BLaER1 (cell line): ENCODE results near the gene KMT2B.
"Not testable (repeated sequence)": the region's sequence is repeated elsewhere in the genome, so short reads cannot be mapped to it uniquely, and the experiment has no call there.

Experiments used
- H3K27ac ChIP-seq: shearing (Covaris generic); formaldehyde crosslinking; 2 replicates; pipeline ENCODE4 v1.8.1; 2022
- H3K27me3 ChIP-seq: shearing (Covaris generic); formaldehyde crosslinking; 2 replicates; pipeline ENCODE4 v1.8.1; 2022
- H3K36me3 ChIP-seq: shearing (Covaris generic); formaldehyde crosslinking; 2 replicates; pipeline ENCODE4 v1.8.1; 2022
- H3K4me1 ChIP-seq: shearing (Covaris generic); formaldehyde crosslinking; 2 replicates; pipeline ENCODE4 v1.8.1; 2022
- H3K4me2 ChIP-seq: shearing (Covaris generic); formaldehyde crosslinking; 2 replicates; pipeline ENCODE4 v1.8.1; 2022
- H3K4me3 ChIP-seq: shearing (Covaris generic); formaldehyde crosslinking; 2 replicates; pipeline ENCODE4 v1.8.1; 2022
- H3K9ac ChIP-seq: shearing (Covaris generic); formaldehyde crosslinking; 2 replicates; pipeline ENCODE4 v1.8.1; 2022
- H3K9me3 ChIP-seq: shearing (Covaris generic); formaldehyde crosslinking; 2 replicates; pipeline ENCODE4 v1.8.1; 2022
- H4K20me1 ChIP-seq: shearing (Covaris generic); formaldehyde crosslinking; 2 replicates; pipeline ENCODE4 v1.8.1; 2022
- Cebpa-rat ChIP-seq: shearing (Covaris generic); IDR thresholded peaks from 2 replicates; pipeline ENCODE4 v1.8.1; 2022

Gene KMT2B, protein sequence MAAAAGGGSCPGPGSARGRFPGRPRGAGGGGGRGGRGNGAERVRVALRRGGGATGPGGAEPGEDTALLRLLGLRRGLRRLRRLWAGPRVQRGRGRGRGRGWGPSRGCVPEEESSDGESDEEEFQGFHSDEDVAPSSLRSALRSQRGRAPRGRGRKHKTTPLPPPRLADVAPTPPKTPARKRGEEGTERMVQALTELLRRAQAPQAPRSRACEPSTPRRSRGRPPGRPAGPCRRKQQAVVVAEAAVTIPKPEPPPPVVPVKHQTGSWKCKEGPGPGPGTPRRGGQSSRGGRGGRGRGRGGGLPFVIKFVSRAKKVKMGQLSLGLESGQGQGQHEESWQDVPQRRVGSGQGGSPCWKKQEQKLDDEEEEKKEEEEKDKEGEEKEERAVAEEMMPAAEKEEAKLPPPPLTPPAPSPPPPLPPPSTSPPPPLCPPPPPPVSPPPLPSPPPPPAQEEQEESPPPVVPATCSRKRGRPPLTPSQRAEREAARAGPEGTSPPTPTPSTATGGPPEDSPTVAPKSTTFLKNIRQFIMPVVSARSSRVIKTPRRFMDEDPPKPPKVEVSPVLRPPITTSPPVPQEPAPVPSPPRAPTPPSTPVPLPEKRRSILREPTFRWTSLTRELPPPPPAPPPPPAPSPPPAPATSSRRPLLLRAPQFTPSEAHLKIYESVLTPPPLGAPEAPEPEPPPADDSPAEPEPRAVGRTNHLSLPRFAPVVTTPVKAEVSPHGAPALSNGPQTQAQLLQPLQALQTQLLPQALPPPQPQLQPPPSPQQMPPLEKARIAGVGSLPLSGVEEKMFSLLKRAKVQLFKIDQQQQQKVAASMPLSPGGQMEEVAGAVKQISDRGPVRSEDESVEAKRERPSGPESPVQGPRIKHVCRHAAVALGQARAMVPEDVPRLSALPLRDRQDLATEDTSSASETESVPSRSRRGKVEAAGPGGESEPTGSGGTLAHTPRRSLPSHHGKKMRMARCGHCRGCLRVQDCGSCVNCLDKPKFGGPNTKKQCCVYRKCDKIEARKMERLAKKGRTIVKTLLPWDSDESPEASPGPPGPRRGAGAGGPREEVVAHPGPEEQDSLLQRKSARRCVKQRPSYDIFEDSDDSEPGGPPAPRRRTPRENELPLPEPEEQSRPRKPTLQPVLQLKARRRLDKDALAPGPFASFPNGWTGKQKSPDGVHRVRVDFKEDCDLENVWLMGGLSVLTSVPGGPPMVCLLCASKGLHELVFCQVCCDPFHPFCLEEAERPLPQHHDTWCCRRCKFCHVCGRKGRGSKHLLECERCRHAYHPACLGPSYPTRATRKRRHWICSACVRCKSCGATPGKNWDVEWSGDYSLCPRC (N-terminal part only)

GRCh38 chr19:35717665-35718344, at the start of gene KMT2B:
TSS of gene KMT2B (plus strand) at chr19:35718003. CDS start at chr19:35718019, 16 bp downstream.
- Histone ChIP-seq H3K4me2 (peak within 1 kb of the TSS; percentile 97), H3K27me3 (0 out of 2 replicates have a peak, but pooled peaks cover 3% of the 10 kb centered on the region), H4K20me1 (peaks cover 47% of the 10 kb centered on the region), H3K9ac (peak within 1 kb of the TSS; percentile 95), H3K27ac (peak within 1 kb of the TSS; percentile 95), H3K4me3 (peak within 1 kb of the TSS; percentile 76), H3K36me3 (peaks cover 34% of the 10 kb centered on the region), H3K9me3 (no peaks in the 10 kb centered on the region), H3K4me1 (peaks cover 40% of the 10 kb centered on the region)
- no peak for TF ChIP-seq Cebpa-rat

- no peak overlapping the region for H3K4me3 ChIP-seq
- H3K9me3 ChIP-seq = no peaks in the 10 kb centered on the region
- no peak overlapping the region for H3K27ac ChIP-seq
- TF ChIP-seq Cebpa-rat = no peak
- no peak overlapping the region for H3K4me2 ChIP-seq
- H3K27me3 ChIP-seq = peaks cover 25% of the 10 kb centered on the region
- no peaks in the 10 kb centered on the region for H3K36me3 ChIP-seq
- 0 out of 2 replicates have a peak, but pooled peaks cover 5% of the 10 kb centered on the region for H3K4me1 ChIP-seq
- H3K9ac ChIP-seq = no peak overlapping the region
- no peaks in the 10 kb centered on the region for H4K20me1 ChIP-seq
These were observed 48.2 kb upstream of the KMT2B start for GRCh38 chr19:35669566-35669965.

DNA sequence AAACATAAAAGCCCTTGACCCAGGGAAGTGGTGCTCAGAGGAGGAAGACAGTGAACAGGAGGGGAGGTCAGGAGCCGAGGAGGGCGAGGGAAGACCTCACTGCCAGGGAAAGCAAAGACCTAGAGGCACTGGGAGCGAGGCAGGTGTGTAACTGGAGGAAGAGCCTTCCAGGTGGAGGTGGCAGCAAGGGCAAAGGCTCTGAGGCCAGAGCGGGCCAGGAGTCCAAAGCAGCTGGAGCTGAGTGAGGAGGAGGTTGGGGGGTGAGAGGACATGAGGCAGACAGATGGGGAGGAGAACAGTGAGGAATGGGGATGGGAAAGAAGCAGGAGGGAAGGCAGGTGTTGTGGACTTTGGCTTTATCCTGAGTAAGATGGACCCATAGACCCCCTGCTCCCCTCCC, 47.8 kb upstream of the KMT2B start:
- Histone ChIP-seq H3K27ac (no peak overlapping the region), H3K4me2 (no peak overlapping the region), H3K9ac (no peak overlapping the region), H3K9me3 (no peaks in the 10 kb centered on the region), H3K36me3 (no peaks in the 10 kb centered on the region), H3K4me1 (0 out of 2 replicates have a peak, but pooled peaks cover 5% of the 10 kb centered on the region), H3K4me3 (no peak overlapping the region), H3K27me3 (peaks cover 25% of the 10 kb centered on the region), H4K20me1 (no peaks in the 10 kb centered on the region)
- TF ChIP-seq Cebpa-rat = no peak

DNA sequence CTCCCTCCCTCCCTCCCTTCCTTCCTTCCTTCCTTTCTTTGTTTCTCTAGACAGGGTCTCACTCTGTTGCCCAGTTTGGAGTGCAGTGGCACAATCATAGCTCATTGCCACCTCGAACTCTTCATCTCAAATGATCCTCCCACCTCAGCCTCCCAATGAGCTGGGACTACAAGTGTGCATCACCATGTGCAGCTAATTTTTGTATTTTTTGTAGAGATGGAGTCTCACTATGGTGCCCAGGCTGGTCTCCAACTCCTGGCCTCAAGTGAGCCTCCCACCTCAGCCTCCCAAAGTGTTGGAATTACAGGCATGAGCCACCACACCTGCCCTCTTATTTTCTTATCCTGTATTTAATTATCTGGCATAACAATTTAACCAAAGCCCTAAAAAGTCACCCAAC, 47.1 kb upstream of the KMT2B start:
- no peak overlapping the region for H3K4me2 ChIP-seq
- H3K4me1 ChIP-seq = 0 out of 2 replicates have a peak, but pooled peaks cover 5% of the 10 kb centered on the region
- no peak overlapping the region for H3K4me3 ChIP-seq
- H3K9me3 ChIP-seq = no peaks in the 10 kb centered on the region
- H3K9ac ChIP-seq = no peak overlapping the region
- H3K27ac ChIP-seq = no peak overlapping the region
- H3K36me3 ChIP-seq = no peaks in the 10 kb centered on the region
- no peaks in the 10 kb centered on the region for H4K20me1 ChIP-seq
- TF ChIP-seq Cebpa-rat = no peak
- H3K27me3 ChIP-seq = peaks cover 25% of the 10 kb centered on the region

GRCh38 chr19:35671818-35672217, 46.0 kb upstream of the KMT2B start:
- Histone ChIP-seq H3K4me3 (no peak overlapping the region), H3K27ac (no peak overlapping the region), H4K20me1 (no peaks in the 10 kb centered on the region), H3K36me3 (no peaks in the 10 kb centered on the region), H3K4me1 (0 out of 2 replicates have a peak, but pooled peaks cover 5% of the 10 kb centered on the region), H3K4me2 (no peak overlapping the region), H3K27me3 (peaks cover 25% of the 10 kb centered on the region), H3K9ac (no peak overlapping the region), H3K9me3 (no peaks in the 10 kb centered on the region)
- no peak for TF ChIP-seq Cebpa-rat

- Histone ChIP-seq H3K9me3 (no peaks in the 10 kb centered on the region), H3K4me2 (peak overlapping the region; percentile 34; the same call in 1 of the 2 replicates), H3K27me3 (peaks cover 25% of the 10 kb centered on the region), H3K9ac (no peak overlapping the region), H3K4me3 (no peak overlapping the region), H3K27ac (no peak overlapping the region), H3K4me1 (0 out of 2 replicates have a peak, but pooled peaks cover 5% of the 10 kb centered on the region), H3K36me3 (no peaks in the 10 kb centered on the region), H4K20me1 (no peaks in the 10 kb centered on the region)
- TF ChIP-seq Cebpa-rat = no peak
These were observed 44.5 kb upstream of the KMT2B start for GRCh38 chr19:35673121-35673804.

DNA sequence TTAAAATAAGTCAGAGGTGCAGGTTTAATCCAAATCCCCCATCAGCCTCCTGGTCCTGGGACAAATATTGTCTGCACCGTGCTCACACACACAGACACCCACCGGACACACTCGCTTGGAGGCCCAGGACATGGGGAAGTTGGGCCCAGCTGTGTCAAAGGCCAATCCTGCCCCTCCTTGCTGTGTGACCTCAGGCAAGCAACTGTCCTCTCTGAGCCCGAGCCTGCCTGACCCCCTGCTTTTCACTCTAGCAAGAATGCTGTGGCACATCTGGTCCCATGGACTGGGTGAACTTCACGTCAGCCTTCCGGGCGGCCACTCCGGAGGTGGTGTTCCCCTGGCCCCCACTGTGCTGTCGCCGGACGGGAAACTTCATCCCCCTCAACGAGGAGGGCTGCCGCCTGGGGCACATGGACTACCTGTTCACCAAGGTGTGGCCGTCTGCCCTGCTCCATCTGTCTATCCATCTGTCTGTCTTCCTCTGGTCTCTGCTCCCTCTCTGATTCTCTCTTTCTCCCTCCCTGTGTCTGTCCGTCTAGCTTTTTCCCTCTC, 42.1 kb upstream of the KMT2B start:
- H3K4me1 ChIP-seq = 0 out of 2 replicates have a peak, but pooled peaks cover 5% of the 10 kb centered on the region
- no peak overlapping the region for H3K27ac ChIP-seq
- peaks cover 25% of the 10 kb centered on the region for H3K27me3 ChIP-seq
- no peak overlapping the region for H3K4me3 ChIP-seq
- H3K36me3 ChIP-seq = no peaks in the 10 kb centered on the region
- H3K9ac ChIP-seq = no peak overlapping the region
- no peak overlapping the region for H3K4me2 ChIP-seq
- no peaks in the 10 kb centered on the region for H3K9me3 ChIP-seq
- no peak for TF ChIP-seq Cebpa-rat
- no peaks in the 10 kb centered on the region for H4K20me1 ChIP-seq

GRCh38 chr19:35689836-35690235, 28.0 kb upstream of the KMT2B start:
- Histone ChIP-seq H3K4me2 (no peak overlapping the region), H3K9ac (no peak overlapping the region), H4K20me1 (no peaks in the 10 kb centered on the region), H3K9me3 (no peaks in the 10 kb centered on the region), H3K4me1 (peaks cover 17% of the 10 kb centered on the region; the same call in 1 of the 2 replicates), H3K27me3 (no peaks in the 10 kb centered on the region), H3K4me3 (no peak overlapping the region), H3K36me3 (no peaks in the 10 kb centered on the region), H3K27ac (no peak overlapping the region)
- TF ChIP-seq Cebpa-rat = no peak

- not testable (repeated sequence) for H3K9ac ChIP-seq, H3K4me2 ChIP-seq, H3K27ac ChIP-seq, H3K36me3 ChIP-seq, H3K27me3 ChIP-seq, H3K4me3 ChIP-seq, H3K9me3 ChIP-seq, H4K20me1 ChIP-seq
- peaks cover 17% of the 10 kb centered on the region; the same call in 1 of the 2 replicates for H3K4me1 ChIP-seq
These were observed 26.7 kb upstream of the KMT2B start for GRCh38 chr19:35691106-35691505.
